ENCODE results near the gene CMSS1. TPM values are rescaled to one million over a fixed set of nuclear protein-coding genes. Genes with fewer than 3 reads are reported as not detected.

CMSS1 gene
- total and polyA plus RNA-seq, 2 donors (not counting 1 experiment from before 2014, with no cell fraction given), result 7.3 to 22.8 TPM

DNA sequence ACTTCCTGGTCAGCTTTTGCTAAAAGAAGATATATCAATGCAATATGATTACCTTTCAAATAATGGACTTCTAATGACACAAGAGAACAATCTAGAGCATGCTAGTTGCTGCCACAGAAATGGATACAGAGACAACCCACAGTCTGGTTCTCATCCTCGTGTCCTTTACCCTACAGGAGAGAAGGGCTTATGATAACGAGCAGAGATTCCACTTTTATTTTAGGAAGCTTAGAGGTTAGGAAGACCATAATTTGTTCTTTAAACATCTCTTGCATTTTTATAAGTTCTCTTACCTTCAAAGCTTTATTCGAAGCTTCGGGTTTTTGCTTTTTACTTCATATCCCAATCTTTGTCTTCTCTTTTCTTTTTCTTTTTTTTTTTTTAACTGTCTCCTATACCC lies 257.5 kb downstream of the CMSS1 start:
- peaks cover 0 to 4% of the 10 kb centered on the region in 2 experiments for H3K36me3 ChIP-seq (replicated peaks in 1 of 2; ENCODE audit: control extremely low read depth in 1 of 2, control insufficient read depth in 1 of 2, extremely low read depth in 1 of 2, insufficient read depth in 2 of 2, low read length in 1 of 2)
- H3K79me2 ChIP-seq (ENCODE audit: control insufficient read depth, insufficient read depth, low read length), result no peaks in the 10 kb centered on the region
- peaks cover 33% of the 10 kb centered on the region for H3K4me1 Mint-ChIP-seq
- peaks cover 31 to 33% of the 10 kb centered on the region in 2 donors for H3K4me1 ChIP-seq (ENCODE audit: control insufficient read depth in 2 of 2, insufficient read depth in 2 of 2, low read length in 2 of 2)
- H3K27ac ChIP-seq (ENCODE audit: low read length in 2 of 2), result no peak overlapping the region
- H3K27me3 Mint-ChIP-seq, result no peaks in the 10 kb centered on the region
- H3K4me3 ChIP-seq (ENCODE audit: control extremely low read depth in 1 of 5, extremely low read depth in 1 of 5, insufficient read depth in 1 of 5, low read depth in 2 of 5, low read length in 4 of 5), result no peak overlapping the region
- DNase-seq, result no peak
- H3K4me2 ChIP-seq (replicated peaks; ENCODE audit: low read depth, low read length, poor library complexity, severe bottlenecking), result no peak overlapping the region
- CTCF ChIA-PET, result interaction anchor here (0.6 to 7.8 kb wide), 7 partner anchors 10 to 243 kb away, joined by 3 to 78 read pairs (median 4); partner anchors contain the start of gene TBC1D23
- H3K9ac ChIP-seq (ENCODE audit: low read length), result no peak overlapping the region
- no peaks in the 10 kb centered on the region for H3K9me3 Mint-ChIP-seq (ENCODE audit: insufficient read depth)
- 93% methylated on average over 2 of the region's 4 CpGs for WGBS (ENCODE audit: insufficient coverage)
- TF ChIP-seq, protein P1, sequence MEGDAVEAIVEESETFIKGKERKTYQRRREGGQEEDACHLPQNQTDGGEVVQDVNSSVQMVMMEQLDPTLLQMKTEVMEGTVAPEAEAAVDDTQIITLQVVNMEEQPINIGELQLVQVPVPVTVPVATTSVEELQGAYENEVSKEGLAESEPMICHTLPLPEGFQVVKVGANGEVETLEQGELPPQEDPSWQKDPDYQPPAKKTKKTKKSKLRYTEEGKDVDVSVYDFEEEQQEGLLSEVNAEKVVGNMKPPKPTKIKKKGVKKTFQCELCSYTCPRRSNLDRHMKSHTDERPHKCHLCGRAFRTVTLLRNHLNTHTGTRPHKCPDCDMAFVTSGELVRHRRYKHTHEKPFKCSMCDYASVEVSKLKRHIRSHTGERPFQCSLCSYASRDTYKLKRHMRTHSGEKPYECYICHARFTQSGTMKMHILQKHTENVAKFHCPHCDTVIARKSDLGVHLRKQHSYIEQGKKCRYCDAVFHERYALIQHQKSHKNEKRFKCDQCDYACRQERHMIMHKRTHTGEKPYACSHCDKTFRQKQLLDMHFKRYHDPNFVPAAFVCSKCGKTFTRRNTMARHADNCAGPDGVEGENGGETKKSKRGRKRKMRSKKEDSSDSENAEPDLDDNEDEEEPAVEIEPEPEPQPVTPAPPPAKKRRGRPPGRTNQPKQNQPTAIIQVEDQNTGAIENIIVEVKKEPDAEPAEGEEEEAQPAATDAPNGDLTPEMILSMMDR (IDR thresholded peaks at IDR 0.05), result no peak
- TF ChIP-seq EZH2 (IDR thresholded peaks at IDR 0.05; ENCODE audit: borderline replicate concordance, insufficient read depth, low read depth, low read length, poor library complexity, severe bottlenecking), result no peak
- no peak overlapping the region for H3K27ac Mint-ChIP-seq
- no peak overlapping the region for H2AFZ ChIP-seq (ENCODE audit: insufficient read depth, low read depth, low read length, poor library complexity, severe bottlenecking)
- no peak for ATAC-seq (ENCODE audit: low read depth)
- no peaks in the 10 kb centered on the region for H3K9me3 ChIP-seq (ENCODE audit: control extremely low read depth in 1 of 3, control insufficient read depth in 2 of 3, insufficient read depth in 1 of 3, low read length in 2 of 3)
- H4K20me1 ChIP-seq (ENCODE audit: control insufficient read depth, insufficient read depth, low read length, poor library complexity, severe bottlenecking), result no peaks in the 10 kb centered on the region
- no peaks in the 10 kb centered on the region for H3K27me3 ChIP-seq (replicated peaks in 1 of 4; ENCODE audit: control extremely low read depth in 1 of 4, control insufficient read depth in 3 of 4, insufficient read depth in 4 of 4, low read length in 3 of 4)
- POLR2A ChIA-PET, result no interaction called here
- H3K4me3 Mint-ChIP-seq, result no peak overlapping the region
- intact Hi-C loops (cut with micrococcal nuclease), result no loop called here

DNA sequence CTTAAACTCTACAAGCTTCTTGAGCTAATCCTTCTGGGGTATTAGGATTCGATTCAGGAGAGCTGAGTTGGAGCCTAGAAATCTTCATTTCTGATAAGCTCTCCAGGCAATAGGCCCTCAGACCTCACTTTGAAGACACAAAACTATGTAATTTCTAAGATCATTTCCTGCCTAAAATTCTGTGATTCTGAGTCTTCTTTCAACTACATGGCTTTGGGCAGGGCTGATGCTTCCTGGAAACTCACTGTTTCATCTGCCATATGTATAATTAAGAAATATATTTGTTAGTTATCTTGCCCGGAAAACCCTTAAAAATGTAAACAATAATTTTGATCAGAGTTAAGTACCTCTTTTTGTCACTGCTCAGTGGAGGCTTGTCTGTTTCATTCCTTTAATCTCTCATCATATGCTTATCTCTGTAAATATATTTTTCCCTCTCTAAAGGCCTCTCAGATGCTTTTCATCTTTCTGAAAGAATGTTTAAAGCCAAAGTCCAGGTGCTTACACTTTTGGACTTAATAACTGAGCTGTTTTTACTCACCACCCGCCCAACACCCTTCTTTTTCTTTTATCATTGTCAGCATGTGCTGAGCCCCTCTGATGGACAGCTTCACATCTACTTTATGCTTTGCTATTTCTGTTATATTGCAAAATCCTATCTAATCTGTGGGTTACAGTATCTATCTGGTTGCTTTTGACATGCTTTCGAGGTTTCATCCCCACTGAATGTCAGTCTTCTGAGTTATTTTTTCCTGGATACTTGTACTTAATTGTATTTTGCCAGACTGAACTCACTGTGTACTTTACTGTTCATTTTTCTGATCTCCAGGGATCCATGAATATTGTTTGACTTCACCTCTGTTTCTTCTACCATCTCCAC lies 258.4 kb downstream of the CMSS1 start:
- Histone ChIP-seq H3K27ac (ENCODE audit: low read length in 2 of 2) (no peak overlapping the region), H4K20me1 (ENCODE audit: control insufficient read depth, insufficient read depth, low read length, poor library complexity, severe bottlenecking) (no peaks in the 10 kb centered on the region), H3K79me2 (ENCODE audit: control insufficient read depth, insufficient read depth, low read length) (no peaks in the 10 kb centered on the region), H3K36me3 (replicated peaks in 1 of 2; ENCODE audit: control extremely low read depth in 1 of 2, control insufficient read depth in 1 of 2, extremely low read depth in 1 of 2, insufficient read depth in 2 of 2, low read length in 1 of 2) (peaks cover 0 to 4% of the 10 kb centered on the region in 2 experiments), H3K4me1 (ENCODE audit: control insufficient read depth in 2 of 2, insufficient read depth in 2 of 2, low read length in 2 of 2) (peaks cover 31 to 33% of the 10 kb centered on the region in 2 donors), H3K9me3 (ENCODE audit: control extremely low read depth in 1 of 3, control insufficient read depth in 2 of 3, insufficient read depth in 1 of 3, low read length in 2 of 3) (no peaks in the 10 kb centered on the region), H3K9ac (ENCODE audit: low read length) (no peak overlapping the region), H2AFZ (ENCODE audit: insufficient read depth, low read depth, low read length, poor library complexity, severe bottlenecking) (no peak overlapping the region), H3K27me3 (replicated peaks in 1 of 4; ENCODE audit: control extremely low read depth in 1 of 4, control insufficient read depth in 3 of 4, insufficient read depth in 4 of 4, low read length in 3 of 4) (no peaks in the 10 kb centered on the region), H3K4me3 (ENCODE audit: control extremely low read depth in 1 of 5, extremely low read depth in 1 of 5, insufficient read depth in 1 of 5, low read depth in 2 of 5, low read length in 4 of 5) (no peak overlapping the region), H3K4me2 (replicated peaks; ENCODE audit: low read depth, low read length, poor library complexity, severe bottlenecking) (no peak overlapping the region)
- no peak for DNase-seq
- intact Hi-C loops (cut with micrococcal nuclease), result no loop called here
- WGBS (ENCODE audit: insufficient coverage), result no CpG with 5 or more reads among the region's 4 CpGs
- CTCF ChIA-PET, result interaction anchor here (0.6 to 1.7 kb wide), 7 partner anchors 7 to 244 kb away, joined by 3 to 4 read pairs (median 3); no protein-coding TSS in a partner anchor
- Mint-ChIP-seq H3K27me3 (no peaks in the 10 kb centered on the region), H3K4me3 (no peak overlapping the region), H3K4me1 (peaks cover 32% of the 10 kb centered on the region), H3K9me3 (ENCODE audit: insufficient read depth) (no peaks in the 10 kb centered on the region), H3K27ac (no peak overlapping the region)
- no peak for ATAC-seq (ENCODE audit: low read depth)
- no peak for TF ChIP-seq EZH2 (IDR thresholded peaks at IDR 0.05; ENCODE audit: borderline replicate concordance, insufficient read depth, low read depth, low read length, poor library complexity, severe bottlenecking)
- TF ChIP-seq, protein P1 (IDR thresholded peaks at IDR 0.05), result no peak
- POLR2A ChIA-PET, result no interaction called here

Data from B cell (primary cell).